ENCODE data around the gene PIK3R3. TPM values are rescaled to one million over a fixed set of nuclear protein-coding genes. Genes with fewer than 3 reads are reported as not detected.

PIK3R3 gene
- polyA plus RNA-seq, 1 donor (not counting 4 experiments of a cell fraction or from before 2014, with no cell fraction given), result 11.9 TPM

DNA sequence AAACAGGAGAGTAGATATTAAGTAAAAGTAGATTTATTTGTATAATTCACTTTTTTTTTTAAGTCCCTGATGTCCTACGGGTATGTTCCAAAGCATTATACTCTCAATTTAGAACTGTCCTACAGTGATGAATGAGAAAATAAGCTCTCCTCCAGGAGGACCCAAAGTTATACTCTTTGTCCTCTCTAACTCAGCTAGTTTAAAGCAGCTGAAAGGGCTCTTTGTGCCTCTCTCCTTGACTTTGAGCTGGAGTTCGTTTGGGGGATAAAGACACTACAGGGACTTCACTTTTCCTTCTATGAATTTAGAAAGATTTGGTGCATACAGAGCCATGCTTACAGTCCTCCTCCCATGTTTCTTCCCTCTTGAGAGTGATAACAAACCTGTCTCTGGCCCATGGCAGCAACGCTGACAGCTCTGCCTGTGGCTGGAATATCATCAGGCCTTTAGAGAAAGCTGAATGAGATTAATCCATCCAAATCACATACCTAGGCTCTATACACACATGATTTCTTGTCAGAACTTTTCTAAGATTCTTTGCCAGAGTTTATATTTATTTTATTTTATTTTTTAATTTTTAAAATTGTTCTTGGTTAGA lies 134.3 kb downstream of the PIK3R3 start:
- Histone ChIP-seq H3K4me1 (ENCODE audit: control insufficient read depth, extremely low read depth, insufficient read depth, low read length) (no peaks in the 10 kb centered on the region), H3K9ac (ENCODE audit: control insufficient read depth, extremely low read depth, insufficient read depth, low read length) (no peak overlapping the region), H3K27ac (ENCODE audit: control insufficient read depth, insufficient read depth, low read length) (no peak overlapping the region), H3K9me3 (ENCODE audit: control insufficient read depth, low read depth, low read length) (no peaks in the 10 kb centered on the region), H3K4me3 (ENCODE audit: control insufficient read depth in 2 of 3, extremely low read depth in 1 of 3, insufficient read depth in 2 of 3, low read depth in 1 of 3, low read length in 3 of 3) (no peak overlapping the region), H3K27me3 (ENCODE audit: control insufficient read depth, extremely low read depth, insufficient read depth, low read length) (no peaks in the 10 kb centered on the region), H2AFZ (ENCODE audit: control insufficient read depth, low read length) (no peak overlapping the region), H3K9me1 (ENCODE audit: control insufficient read depth, extremely low read depth, insufficient read depth, low read length) (no peaks in the 10 kb centered on the region), H3K36me3 (ENCODE audit: control insufficient read depth in 2 of 2, extremely low read depth in 1 of 2, insufficient read depth in 2 of 2, low read length in 2 of 2) (no peaks in the 10 kb centered on the region), H3K4me2 (ENCODE audit: control insufficient read depth, extremely low read depth, insufficient read depth, low read depth, low read length) (no peak overlapping the region), H4K20me1 (ENCODE audit: control insufficient read depth, extremely low read depth, insufficient read depth, low read length) (no peaks in the 10 kb centered on the region), H3K79me2 (ENCODE audit: control insufficient read depth, insufficient read depth, low read length) (no peaks in the 10 kb centered on the region)
- FAIRE-seq, result no peak
- no peak for DNase-seq (ENCODE audit: low read depth, low spot score)
- TF ChIP-seq EZH2 (IDR thresholded peaks at IDR 0.05; ENCODE audit: low read length), result no peak
- TF ChIP-seq, protein P1, sequence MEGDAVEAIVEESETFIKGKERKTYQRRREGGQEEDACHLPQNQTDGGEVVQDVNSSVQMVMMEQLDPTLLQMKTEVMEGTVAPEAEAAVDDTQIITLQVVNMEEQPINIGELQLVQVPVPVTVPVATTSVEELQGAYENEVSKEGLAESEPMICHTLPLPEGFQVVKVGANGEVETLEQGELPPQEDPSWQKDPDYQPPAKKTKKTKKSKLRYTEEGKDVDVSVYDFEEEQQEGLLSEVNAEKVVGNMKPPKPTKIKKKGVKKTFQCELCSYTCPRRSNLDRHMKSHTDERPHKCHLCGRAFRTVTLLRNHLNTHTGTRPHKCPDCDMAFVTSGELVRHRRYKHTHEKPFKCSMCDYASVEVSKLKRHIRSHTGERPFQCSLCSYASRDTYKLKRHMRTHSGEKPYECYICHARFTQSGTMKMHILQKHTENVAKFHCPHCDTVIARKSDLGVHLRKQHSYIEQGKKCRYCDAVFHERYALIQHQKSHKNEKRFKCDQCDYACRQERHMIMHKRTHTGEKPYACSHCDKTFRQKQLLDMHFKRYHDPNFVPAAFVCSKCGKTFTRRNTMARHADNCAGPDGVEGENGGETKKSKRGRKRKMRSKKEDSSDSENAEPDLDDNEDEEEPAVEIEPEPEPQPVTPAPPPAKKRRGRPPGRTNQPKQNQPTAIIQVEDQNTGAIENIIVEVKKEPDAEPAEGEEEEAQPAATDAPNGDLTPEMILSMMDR (optimal IDR thresholded peaks at IDR 0.05 in 1 of 3, IDR thresholded peaks at IDR 0.05 in 1 of 3, conservative IDR thresholded peaks at IDR 0.05 in 1 of 3; ENCODE audit: extremely low read depth in 1 of 3, insufficient read depth in 2 of 3, low read length in 3 of 3), result no peak
- dilution Hi-C loops (cut with MboI; ENCODE audit: extremely low pct_ligation_motif_present, low sequenced_read_pairs), result no loop called here

DNA sequence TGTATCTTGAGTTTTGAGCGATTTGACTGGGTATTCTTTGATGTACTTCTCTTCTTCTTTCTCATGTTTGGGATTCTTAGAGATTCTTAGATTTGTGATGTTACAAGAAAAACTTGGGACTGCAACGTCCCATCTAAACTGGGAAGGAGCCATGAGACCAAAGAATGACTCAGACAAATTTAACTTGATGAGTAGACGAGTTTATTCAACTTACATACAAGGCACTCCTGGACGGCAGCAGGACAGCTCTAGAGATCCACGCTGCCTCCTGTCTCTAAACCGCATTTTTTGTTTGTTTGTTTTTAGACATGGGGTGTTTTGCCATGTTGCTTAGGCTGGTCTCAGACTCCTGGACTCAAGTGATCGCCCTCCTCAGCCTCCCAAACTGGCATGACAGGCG lies 137.1 kb downstream of the PIK3R3 start:
- no peaks in the 10 kb centered on the region for H3K9me1 ChIP-seq (ENCODE audit: control insufficient read depth, extremely low read depth, insufficient read depth, low read length)
- no peak overlapping the region for H3K9ac ChIP-seq (ENCODE audit: control insufficient read depth, extremely low read depth, insufficient read depth, low read length)
- no peaks in the 10 kb centered on the region for H3K9me3 ChIP-seq (ENCODE audit: control insufficient read depth, low read depth, low read length)
- no peak for FAIRE-seq
- no peak for TF ChIP-seq EZH2 (IDR thresholded peaks at IDR 0.05; ENCODE audit: low read length)
- TF ChIP-seq, protein P1 (optimal IDR thresholded peaks at IDR 0.05 in 1 of 3, IDR thresholded peaks at IDR 0.05 in 1 of 3, conservative IDR thresholded peaks at IDR 0.05 in 1 of 3; ENCODE audit: extremely low read depth in 1 of 3, insufficient read depth in 2 of 3, low read length in 3 of 3), result no peak
- H3K27ac ChIP-seq (ENCODE audit: control insufficient read depth, insufficient read depth, low read length), result no peak overlapping the region
- H2AFZ ChIP-seq (ENCODE audit: control insufficient read depth, low read length), result no peak overlapping the region
- H3K4me2 ChIP-seq (ENCODE audit: control insufficient read depth, extremely low read depth, insufficient read depth, low read depth, low read length), result no peak overlapping the region
- no peaks in the 10 kb centered on the region for H3K79me2 ChIP-seq (ENCODE audit: control insufficient read depth, insufficient read depth, low read length)
- dilution Hi-C loops (cut with MboI; ENCODE audit: extremely low pct_ligation_motif_present, low sequenced_read_pairs), result no loop called here
- no peaks in the 10 kb centered on the region for H3K27me3 ChIP-seq (ENCODE audit: control insufficient read depth, extremely low read depth, insufficient read depth, low read length)
- no peaks in the 10 kb centered on the region for H3K36me3 ChIP-seq (ENCODE audit: control insufficient read depth in 2 of 2, extremely low read depth in 1 of 2, insufficient read depth in 2 of 2, low read length in 2 of 2)
- no peak for DNase-seq (ENCODE audit: low read depth, low spot score)
- no peak overlapping the region for H3K4me3 ChIP-seq (ENCODE audit: control insufficient read depth in 2 of 3, extremely low read depth in 1 of 3, insufficient read depth in 2 of 3, low read depth in 1 of 3, low read length in 3 of 3)
- no peaks in the 10 kb centered on the region for H3K4me1 ChIP-seq (ENCODE audit: control insufficient read depth, extremely low read depth, insufficient read depth, low read length)
- no peaks in the 10 kb centered on the region for H4K20me1 ChIP-seq (ENCODE audit: control insufficient read depth, extremely low read depth, insufficient read depth, low read length)

Data from keratinocyte (primary cell).